OCI-LY7 (cell line): ENCODE results near the gene RAD51B.

Experiments used
- EZH2phosphoT487 ChIP-seq: fragments of 200-600 bp; sonication (generic); IDR thresholded peaks from 2 replicates; pipeline ENCODE4 v1.6.1; 2018; ENCODE audit warnings: low read depth, borderline replicate concordance, mild to moderate bottlenecking, mixed run types, antibody characterized with exemption, low read length, moderate library complexity, mixed read lengths
- TF ChIP-seq, protein P1 (sequence below): fragments of 200-600 bp; sonication (generic); conservative IDR thresholded peaks from 2 replicates; pipeline ENCODE4 v1.5.1; 2014; ENCODE audit warnings: mild to moderate bottlenecking, antibody characterized with exemption, low read length, moderate library complexity, mixed read lengths

DNA sequence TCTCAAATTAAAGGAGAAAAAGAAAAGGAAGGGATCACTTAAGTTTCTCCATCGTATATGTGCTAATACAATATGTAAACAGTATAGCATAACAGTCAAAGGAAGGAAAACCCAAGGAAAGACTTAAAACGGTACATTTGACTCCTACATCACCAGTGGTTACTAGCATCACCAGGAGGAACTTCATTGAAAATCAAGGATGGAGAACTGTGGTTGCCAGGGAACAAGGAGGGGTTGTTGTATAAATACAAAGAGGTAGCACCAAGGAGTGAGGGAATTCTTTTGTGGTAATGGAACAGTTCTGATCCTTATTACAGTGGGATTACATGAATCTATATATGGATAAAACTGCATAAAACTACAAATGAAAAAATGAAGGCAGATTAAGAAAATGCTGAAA lies 4.8 kb upstream of the RAD51B start:
- TF ChIP-seq, protein P1, sequence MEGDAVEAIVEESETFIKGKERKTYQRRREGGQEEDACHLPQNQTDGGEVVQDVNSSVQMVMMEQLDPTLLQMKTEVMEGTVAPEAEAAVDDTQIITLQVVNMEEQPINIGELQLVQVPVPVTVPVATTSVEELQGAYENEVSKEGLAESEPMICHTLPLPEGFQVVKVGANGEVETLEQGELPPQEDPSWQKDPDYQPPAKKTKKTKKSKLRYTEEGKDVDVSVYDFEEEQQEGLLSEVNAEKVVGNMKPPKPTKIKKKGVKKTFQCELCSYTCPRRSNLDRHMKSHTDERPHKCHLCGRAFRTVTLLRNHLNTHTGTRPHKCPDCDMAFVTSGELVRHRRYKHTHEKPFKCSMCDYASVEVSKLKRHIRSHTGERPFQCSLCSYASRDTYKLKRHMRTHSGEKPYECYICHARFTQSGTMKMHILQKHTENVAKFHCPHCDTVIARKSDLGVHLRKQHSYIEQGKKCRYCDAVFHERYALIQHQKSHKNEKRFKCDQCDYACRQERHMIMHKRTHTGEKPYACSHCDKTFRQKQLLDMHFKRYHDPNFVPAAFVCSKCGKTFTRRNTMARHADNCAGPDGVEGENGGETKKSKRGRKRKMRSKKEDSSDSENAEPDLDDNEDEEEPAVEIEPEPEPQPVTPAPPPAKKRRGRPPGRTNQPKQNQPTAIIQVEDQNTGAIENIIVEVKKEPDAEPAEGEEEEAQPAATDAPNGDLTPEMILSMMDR = no peak
- no peak for TF ChIP-seq EZH2phosphoT487
